LNCAP (cell line): ENCODE measurements around the gene RAB11FIP4.

Experiments used
- TF ChIP-seq, protein P1 (sequence below): fragments of 450-650 bp; IDR thresholded peaks from 2 replicates; pipeline ENCODE4 v1.5.1; 2017; ENCODE audit warnings: mild to moderate bottlenecking

The RAB11FIP4 gene

DNA sequence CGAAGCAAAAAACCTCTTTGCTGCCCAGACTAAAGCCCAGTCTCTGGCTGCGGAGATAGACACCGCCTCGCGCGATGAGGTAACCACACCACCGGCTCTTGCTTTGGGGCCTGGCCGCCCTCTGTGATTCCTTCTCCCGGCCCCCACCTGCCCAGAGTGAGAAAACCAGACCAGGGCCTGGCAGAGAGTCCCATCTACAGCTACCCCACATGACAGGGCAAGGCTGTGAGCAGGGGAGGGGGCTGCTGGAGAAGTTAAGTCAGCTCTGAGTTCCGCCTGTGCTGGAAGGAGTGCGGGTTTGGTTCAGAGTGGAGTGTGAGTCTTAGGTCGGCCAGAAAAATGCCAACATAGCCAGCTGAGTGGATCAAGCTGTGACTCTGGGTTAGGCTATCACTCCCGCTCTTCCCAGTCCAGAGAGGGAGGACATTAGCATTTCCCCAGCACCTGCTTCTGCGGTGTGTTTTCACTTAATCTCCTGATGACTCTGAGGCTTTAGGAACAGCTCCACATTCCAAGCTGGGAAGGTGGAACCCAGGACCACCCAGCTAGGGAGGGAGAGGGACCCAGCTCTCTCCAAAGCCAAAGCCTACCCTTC lies 139.0 kb downstream of the RAB11FIP4 start:
- TF ChIP-seq, protein P1, sequence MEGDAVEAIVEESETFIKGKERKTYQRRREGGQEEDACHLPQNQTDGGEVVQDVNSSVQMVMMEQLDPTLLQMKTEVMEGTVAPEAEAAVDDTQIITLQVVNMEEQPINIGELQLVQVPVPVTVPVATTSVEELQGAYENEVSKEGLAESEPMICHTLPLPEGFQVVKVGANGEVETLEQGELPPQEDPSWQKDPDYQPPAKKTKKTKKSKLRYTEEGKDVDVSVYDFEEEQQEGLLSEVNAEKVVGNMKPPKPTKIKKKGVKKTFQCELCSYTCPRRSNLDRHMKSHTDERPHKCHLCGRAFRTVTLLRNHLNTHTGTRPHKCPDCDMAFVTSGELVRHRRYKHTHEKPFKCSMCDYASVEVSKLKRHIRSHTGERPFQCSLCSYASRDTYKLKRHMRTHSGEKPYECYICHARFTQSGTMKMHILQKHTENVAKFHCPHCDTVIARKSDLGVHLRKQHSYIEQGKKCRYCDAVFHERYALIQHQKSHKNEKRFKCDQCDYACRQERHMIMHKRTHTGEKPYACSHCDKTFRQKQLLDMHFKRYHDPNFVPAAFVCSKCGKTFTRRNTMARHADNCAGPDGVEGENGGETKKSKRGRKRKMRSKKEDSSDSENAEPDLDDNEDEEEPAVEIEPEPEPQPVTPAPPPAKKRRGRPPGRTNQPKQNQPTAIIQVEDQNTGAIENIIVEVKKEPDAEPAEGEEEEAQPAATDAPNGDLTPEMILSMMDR = no peak

- TF ChIP-seq, protein P1 = no peak
These were observed 140.0 kb downstream of the RAB11FIP4 start for GRCh38 chr17:31531336-31531980.

DNA sequence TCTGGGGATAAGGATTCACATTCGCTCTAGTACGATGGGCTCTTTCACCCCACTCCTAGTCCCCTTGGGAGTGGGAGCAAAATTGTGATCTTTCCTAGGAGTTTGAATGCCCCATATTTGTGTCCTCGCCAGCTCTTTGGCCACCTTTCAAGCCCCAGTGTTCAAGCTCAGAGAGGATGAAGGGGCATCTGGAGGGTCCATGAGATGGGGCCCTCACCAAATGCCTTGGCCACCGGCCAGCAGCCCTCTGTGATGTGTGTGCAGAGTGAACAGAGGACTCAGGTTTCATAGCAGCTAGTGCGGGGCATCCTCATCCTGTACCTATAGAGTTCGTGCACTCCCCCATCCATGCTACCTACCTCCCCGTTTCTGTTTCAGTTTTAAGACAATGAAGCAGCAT lies 140.6 kb downstream of the RAB11FIP4 start:
- TF ChIP-seq, protein P1 = no peak

GRCh38 chr17:31532526-31532925 lies 141.1 kb downstream of the RAB11FIP4 start:
- TF ChIP-seq, protein P1 = no peak

DNA sequence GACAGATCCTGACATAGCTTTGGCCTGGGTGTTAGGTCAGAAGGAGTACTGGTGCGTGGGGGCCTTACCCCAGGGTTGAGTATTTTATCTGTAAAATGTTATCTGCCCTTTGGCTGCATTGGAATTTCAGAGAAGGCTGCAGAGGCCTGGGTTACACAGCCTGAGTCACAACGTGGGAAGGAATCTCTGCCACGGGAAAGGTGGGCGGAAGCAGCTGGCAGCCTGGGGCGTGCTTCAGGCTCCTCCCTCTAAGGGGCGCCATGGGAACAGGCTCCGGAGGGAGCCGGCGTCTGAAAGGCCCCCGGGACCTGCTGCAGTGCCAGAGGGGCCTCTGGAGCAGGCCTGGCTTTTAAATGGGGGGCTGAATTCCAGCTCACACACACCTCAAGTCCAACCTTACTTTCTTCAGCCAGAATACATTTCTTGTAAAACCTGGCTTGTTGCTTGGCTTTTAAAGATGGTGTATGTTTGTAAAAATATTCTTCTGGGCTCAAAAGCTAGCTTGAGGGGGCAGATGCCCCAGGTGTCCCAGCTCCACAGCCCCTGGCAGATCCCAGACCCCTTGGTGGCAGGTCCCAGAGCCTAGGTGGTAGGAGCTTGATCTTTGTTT lies 142.2 kb downstream of the RAB11FIP4 start:
- TF ChIP-seq, protein P1 = no peak

GRCh38 chr17:31534223-31534888 lies 142.9 kb downstream of the RAB11FIP4 start:
- TF ChIP-seq, protein P1 = no peak

DNA sequence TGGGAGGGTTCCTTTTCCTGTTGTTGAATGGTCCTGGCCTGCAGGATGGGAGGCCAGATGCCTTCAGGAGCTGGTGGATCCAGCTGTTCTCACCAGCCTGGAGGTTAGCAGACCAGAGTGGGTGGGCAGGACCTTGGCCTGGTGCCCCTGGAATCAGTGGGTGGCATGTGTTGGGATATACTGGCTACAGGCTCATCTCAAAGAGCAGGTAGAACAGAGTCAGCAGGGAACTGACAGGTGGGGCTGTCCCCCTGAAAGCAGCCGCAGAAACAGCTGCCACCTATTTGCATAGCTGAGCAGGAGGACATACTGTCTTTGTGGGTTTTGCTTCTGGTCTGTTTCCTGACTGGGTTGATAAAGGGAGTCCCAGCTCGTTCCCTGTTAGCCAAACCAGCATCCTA lies 144.1 kb downstream of the RAB11FIP4 start:
- TF ChIP-seq, protein P1 = no peak
